HG03060 (cell line): ENCODE results near the gene SH3GL2.

Experiments used
- ATAC-seq: cut with Tn5 transposase; IDR thresholded peaks from one replicate; pipeline ENCODE4 v1.9.1; 2021; ENCODE audit warnings: low read depth, moderate number of reproducible peaks; ENCODE audit not compliant: unreplicated experiment

Gene SH3GL2

DNA sequence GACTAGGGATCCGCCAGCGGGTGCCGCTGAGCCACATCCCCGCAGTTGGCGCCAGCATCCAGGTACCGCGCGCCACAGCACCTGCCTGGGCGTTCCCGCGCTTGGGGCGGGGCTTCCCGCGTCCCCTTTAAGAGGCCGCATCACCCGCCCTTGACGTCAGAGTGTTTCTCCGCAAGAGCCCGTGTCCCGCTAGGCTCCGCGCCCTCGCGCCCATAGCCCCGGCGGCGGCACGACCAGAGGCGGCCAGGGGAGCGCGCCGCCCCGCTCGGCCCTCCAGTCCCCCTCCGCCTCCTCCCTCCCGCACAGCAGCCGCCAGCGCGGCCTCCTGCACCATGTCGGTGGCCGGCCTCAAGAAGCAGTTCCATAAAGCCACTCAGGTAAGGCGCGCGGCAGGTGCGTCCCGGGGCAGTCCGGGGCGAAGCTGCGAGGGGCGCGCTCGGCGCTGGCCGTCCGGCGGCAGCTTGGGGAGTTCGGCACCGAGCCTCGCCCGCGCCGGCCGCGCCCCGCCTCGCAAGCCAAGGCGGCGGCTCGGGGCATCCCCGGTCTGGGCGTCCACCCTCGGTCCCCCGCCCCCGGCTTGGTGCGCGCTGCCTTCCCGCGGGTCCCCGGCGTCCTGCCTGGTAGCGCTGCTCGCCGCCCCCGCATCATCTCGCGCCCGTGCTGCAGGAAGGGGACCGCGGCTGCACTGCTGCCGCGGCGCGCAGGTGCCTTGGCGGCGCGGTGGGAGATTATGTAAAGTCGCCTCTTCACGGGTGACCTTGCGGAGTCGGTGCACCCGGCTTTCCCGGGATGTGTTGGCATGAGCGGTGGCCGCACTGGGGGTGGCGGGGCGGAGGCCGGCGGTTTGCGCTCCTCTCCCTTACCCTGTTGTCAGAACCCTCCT lies at the start of gene SH3GL2:
Gene SH3GL2, plus strand, starts transcription at position 156 of the 883 bp plus-strand sequence.
- ATAC-seq, result no peak

DNA sequence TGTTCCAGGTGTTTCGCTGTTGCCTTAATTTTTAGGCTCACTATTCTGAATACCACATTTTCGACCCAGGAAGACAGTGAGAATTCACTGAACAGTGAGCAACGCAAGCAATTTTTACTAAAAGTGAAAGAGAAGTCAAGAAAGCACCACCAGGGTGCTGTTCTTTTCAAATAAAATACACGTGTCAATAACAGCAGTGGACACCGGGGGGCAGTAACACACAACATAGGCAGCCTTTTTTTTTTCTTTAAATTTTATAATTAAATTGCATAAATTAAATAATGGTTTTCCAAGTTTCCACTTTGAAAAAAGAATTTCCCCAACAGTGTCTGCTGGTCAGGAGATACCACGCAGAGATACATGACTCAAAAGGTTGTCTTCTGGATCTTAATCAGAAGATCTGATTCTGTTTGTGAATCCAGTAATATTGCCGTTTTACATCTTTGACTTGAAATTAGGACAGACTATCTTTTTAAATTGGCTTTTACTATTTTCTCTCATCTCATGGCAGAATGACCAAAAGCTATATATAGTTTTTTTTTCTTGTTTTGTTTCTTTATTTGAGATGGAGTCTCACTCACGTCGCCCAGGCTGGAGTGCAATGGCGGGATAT lies 47.1 kb upstream of the SH3GL2 start:
- peak; percentile 88 for ATAC-seq

DNA sequence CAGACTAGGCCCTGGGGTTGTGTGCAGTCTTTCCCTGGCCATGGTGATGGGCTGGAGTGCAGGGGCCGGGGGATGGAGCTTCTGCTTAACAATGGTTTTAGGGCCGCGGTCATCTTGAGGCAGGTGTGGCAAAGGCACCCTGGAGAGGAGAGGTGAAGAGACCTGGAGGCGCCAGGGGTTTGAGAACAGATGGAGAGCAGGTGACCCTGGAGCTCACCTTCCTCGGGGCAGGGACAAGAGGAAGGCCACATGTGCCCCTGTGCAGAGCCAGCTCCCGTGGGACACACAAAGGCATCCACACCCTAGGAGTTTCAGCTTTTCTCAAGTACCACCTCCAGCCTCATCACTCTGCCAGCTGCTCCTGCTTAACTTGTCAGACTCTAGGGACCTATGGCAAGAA lies 46.4 kb upstream of the SH3GL2 start:
- no peak for ATAC-seq

DNA sequence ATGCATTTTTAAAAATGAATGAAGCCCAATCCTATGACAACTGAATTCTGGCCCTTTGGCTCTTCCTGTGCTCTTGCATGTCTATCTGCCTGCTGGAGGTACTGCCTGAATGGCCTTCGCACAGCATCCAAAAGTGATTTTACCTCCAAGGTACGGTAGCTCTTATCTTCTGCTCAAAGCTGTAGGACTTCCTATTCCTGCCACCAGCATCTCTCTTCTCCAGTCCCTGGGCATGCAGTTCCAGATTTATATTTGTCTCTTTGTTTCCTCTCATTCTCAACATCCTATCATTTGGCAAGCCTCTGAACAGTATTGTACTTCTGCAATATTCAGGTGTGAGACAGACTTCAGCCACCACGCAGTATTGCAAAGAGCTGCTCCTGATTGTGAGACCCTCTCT lies 43.7 kb upstream of the SH3GL2 start:
- ATAC-seq, result no peak

DNA sequence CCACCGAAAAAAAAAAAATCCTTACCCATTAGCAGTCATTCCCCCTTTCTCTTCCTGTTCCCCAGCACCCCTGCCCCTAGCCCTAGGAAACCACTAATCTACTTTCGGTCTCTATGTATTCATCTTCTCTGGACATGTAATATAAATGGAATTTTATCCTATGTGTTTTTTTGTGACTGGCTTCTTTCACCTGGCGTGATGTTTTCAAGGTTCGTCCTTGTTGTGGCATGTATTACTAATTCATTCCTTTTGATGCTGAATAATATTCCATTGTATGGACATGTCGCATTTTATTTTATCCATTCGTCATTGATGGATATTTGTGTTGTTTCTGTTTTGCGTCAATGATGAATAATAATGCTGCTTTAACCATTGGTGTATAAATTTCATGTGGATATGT lies 42.8 kb upstream of the SH3GL2 start:
- ATAC-seq, result no peak

DNA sequence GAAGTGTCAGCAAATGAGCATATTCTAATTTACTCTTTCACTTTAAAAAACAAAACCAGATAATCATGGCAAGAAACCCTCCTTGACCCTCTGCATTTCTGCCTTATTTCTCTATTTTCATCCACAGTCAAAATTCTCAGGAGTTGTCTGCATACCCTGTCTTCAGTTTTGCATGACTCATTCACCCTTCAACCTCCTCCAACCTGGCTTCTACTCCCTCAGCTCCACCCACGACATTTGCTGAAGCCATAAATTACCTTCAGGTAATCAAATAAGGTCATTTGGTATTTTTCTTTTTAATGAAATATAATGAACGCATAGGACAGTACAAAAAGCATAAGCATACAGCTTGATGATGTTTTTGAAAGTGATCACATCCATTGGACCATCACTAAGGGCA lies 27.8 kb upstream of the SH3GL2 start:
- ATAC-seq, result no peak

DNA sequence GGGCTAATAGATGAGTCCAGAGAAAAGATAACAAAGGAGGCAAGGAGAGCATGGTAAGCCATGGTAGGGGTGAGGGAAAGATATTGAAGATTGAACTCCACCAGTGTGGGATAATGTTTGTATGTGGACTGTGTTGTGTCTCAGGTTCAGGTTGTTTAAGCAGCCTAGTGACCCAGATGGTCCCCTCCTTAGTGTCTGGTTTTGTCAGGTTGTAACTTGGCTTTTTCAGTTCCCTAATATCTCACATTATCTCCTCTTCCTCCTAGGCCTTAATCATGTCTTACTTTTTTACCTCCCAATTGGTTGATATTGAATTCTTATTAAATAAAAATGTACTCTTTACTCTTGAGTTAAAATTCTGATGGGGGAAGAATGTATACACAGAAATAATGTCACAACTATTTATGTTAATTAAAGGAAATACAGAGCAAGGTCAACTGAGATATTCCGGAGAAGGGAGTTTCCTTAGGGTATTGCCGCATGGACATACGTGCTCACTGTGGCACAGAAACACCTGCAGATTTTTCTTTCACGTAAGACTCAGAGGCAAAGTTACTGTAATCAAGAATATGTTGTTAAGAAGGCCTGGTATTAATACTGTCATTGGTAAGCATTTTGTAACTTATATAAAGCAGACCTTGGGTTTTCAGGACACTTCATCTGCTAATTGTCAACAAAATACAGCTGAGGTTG lies 23.4 kb upstream of the SH3GL2 start:
- no peak for ATAC-seq

DNA sequence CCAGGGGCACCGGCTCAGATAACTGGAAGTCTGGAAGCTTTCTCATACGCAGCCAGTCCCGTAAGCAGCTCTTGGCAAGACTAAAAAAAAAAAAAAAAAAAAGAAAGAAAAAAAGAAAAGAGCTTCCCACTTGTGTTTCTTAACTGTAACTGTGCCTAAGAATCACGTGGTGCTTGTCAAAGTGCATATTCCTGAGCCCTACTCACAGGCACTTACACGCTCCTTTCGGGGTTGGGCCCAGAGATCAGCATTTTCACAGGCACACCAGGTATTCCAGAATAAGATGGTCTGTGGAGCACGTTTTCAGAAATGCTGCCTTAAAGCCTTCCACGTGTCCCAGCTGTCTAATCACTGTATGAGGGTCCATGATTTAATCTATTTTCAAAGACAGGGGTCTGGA lies 22.6 kb upstream of the SH3GL2 start:
- ATAC-seq, result no peak

DNA sequence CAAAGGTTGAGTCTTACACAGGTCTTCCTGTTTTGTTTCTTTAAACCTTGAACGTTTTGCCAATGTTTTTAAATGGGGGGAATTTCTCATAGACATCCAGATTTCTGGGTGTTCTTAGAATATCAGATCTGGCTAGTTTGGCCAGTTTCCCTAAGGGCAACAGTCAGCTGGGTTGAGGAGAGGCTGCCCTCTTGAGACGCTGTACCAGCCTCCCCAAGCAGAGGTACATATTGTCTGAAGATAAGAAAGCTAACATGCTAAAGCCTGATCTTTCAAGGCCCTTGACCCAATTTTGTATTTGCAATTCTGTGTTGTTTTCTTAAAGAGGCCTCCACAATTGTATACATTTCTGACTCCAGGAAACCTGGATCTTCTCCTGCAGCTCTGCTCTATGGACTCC lies 21.9 kb upstream of the SH3GL2 start:
- ATAC-seq, result no peak

DNA sequence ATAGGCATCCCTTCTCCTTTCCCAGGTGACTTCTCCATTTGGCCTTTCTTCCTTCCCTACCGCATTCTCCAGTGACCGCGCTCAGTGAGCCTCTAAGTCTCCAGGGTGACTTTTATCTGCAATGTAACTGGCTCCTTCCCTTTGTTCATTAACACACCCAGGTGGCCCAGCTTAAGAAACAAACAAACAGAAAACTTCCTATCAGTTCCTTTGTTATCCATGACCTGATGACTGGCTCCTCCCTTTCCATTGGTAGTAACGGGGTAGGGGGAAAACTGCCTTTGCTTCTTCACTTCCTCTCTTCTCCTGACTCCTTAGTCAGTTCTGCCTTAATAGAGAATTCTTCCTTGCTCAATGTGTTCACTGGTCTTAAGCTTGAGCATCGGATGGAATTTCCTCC lies 7.0 kb upstream of the SH3GL2 start:
- no peak for ATAC-seq

DNA sequence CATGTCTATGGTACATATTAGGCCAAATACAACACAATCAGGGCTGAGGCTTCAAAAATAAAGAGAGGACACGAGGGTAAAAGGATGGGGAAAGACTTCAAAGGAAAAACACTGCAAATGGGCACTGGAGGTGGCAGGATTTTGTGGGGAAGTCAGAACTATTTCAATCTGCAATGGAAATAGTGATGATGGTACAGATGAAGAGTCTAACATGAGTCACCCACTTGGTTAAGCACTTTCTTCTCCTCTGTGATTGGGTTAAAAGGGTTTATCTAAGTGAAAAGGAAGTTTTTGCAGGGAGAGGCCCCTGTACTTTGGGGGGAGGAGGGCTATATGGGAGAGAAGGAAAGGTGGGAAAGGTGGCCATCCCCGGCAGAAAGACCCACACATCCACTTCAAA lies 4.5 kb upstream of the SH3GL2 start:
- ATAC-seq, result no peak

DNA sequence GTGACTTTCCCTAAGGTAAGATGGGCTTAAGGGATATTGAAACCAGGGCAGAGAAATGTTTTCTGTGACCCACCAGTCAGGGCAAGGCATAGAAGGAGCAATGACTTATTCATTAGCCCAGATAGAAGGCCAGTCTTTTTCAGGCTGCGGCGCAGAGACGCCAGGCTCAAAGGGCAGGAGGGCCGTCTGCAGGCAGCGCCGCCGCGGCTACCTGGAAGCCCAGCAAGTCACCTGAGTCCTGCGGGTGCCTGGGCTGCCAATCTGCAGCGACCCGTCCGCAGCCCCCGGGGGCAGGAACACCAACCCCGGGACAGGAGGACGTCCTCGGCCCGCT lies 322 bp upstream of the SH3GL2 start:
- ATAC-seq, result no peak

DNA sequence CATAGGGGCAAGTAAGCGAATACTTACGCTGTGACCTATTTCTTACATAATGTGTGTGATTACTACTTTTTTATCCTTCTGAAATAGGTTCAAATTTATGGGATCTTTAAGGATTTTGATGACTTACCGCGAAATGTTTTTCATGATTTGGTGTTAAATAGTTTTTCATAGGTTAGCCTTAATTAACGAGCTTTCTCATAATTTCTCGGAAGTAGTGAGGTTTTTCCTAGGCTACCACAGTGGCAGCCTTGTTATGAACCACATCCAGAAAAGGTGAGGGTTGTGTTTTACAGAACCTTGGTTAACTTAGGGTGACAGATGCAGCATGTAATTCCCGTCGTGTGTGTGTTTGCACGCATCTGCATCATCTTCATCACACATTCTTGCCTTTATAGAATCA lies 1.3 kb downstream of the SH3GL2 start:
- ATAC-seq, result no peak

DNA sequence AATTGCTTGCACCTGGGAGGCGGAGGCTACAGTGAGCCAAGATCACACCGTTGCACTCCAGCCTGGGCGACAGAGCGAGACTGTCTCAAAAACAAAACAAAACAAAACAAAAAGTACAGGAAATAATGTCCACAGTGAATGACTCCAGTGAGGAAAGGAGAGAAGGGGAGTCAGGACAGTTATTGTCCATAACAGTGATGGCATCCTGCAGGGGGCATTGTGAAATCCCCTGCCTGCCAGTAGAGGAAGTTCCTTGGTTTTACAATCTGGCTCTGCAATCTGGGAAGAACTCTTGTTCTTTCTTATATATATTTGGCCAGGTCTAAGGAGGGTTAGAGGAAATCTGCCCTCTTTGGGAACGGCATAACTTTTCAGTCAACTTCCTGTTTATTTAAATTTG lies 8.2 kb downstream of the SH3GL2 start:
- ATAC-seq, result no peak

DNA sequence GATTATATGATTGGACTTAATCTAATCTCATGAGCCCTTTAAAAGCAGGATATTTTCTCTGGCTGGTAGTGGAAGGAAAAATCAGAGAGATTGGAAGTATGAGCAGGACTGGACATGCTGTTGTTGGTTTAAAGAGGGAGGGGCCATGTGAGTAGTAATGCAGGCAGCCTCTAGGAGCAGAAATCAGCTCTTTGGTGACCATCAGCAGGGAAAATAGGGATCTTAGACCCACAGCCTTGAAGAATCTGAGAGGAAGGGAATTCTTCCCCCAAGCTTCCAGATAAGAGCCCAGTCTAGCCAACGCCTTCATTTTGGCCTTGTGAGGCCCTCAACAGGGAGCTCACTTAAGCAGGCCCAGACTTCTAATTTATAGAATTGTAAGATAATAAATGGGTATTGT lies 9.5 kb downstream of the SH3GL2 start:
- ATAC-seq, result no peak

DNA sequence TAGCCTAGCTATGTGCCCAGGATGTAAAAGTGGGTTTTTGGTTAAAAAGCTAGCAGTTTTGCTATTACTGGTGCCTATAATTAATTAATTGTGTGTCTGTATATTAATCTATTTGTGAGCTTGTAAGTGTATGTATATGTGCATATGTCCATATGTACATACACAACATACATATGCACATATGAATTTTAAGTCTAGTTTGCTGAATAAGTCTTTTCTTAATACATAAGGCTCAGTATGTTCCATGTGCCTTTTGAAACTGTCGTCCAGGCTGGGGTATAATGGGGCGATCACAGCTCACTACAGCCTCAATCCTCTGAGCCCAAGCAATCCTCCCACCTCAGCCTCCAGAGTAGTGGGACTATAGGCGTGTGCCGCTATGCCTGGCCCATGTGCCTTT lies 10.1 kb downstream of the SH3GL2 start:
- no peak for ATAC-seq

DNA sequence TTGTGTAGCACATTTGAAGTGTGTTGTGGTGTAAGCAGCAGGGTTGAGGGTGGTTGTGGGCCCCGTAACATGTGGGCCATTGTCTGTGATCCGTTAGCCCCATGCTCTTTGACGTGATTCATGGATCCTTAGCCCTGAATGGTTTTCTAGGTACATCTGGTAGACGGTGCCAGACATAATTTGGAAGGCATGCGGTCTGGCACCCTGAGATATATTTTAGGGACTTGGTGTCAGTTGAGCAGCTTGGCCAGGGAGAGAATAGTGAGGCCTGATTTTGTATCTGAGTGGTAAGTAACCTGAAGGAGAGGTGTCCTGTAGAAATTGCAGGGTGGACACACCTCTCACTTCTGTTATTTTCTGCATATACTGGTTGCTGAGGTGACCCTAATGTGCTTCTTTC lies 10.9 kb downstream of the SH3GL2 start:
- no peak for ATAC-seq

DNA sequence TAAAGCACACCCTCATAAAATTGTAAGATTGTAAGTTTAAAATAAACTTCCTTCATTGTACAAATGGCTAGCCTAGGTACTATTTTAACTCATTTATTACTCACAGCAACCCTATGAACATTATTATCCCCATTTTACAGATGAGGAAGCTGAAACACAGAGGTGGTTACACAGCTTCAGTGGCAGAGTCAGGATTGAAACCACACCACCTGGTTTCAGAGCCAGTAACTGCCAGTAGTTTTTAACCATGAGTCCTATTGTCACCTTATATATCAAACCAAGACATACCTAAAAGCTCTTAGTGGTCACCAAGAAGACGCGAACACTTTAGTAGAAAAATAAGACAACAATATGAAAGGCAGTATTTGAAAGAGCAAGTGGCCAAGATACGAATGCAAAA lies 16.1 kb downstream of the SH3GL2 start:
- ATAC-seq, result no peak

DNA sequence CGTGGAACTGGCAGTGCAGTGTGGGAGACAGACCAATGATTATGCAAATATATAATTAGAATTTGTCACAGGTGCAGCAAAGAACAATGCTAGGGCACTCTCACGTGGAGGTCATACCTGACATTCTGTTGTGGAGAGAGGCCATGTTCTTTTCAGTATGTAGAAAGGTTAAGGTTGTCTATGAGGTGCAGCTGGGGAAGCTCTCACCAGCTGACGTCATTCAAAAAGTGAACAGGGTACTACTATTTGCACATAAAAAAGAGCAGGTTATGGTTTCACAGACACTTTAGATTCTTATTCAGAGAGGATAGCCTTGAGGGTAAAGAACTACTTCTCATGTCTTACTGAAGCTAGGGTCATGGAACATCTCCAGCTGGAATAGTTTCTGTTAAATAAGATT lies 19.1 kb downstream of the SH3GL2 start:
- no peak for ATAC-seq

DNA sequence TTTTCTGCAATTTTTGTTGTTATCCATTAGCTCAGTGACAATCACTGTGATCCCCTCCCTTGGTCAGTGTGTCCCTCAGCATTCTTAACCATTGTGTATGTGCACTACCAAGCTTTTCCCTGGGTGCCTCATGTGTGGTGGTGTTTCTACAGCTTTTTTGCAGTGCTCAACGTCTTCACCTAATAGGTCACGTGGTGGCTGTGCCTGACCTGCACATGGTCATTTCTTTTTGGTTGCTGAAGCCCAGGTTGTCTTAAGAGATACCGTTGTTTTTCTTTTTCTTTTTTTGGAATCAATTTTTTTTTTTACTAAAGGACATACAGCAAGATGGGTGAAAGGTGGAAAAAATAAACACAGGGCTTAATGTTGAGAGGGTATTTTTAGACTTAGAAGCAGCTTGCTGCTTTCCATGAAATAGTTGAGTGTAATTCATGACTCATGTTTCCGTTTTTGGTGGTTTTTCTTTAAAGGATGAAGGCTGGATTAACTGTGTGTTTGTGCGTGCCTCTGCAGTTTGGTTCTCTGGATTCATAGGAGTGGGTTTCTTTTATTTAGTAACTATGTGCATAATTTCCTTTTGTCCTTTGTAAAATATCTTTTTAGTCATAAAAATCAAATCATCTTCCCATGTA lies 22.2 kb downstream of the SH3GL2 start:
- no peak for ATAC-seq

DNA sequence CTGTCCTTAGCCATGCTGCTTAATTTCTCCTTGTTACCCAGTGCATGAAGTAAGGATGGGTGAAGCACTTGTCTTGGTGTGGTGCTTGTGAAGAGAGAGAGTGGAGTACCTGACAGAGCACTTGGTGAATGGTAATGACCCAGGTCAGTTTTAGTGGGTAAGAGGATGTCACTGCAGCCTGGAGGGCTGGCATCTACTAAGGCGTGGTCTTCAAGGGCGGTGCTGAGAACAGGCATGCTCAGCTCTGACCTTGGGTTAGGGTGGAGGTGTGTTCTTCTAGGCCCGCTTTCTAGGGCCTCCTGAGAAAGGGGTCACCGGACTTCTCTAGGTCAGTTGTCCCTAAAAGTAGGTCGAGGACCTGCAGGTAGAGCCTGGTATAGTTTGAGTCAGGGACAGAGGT lies 25.7 kb downstream of the SH3GL2 start:
- no peak for ATAC-seq
